K562 (cell line): Measurements from ENCODE around the gene ARF1. TPM values are rescaled to one million over a fixed set of nuclear protein-coding genes. Genes with fewer than 3 reads are reported as not detected.

Experiments used
- ATF7 ChIP-seq: fragments of 450-650 bp; IDR thresholded peaks from 2 replicates; pipeline ENCODE4 v1.7.1; 2014; ENCODE audit warnings: mild to moderate bottlenecking, moderate library complexity
- GABPB1 ChIP-seq: sonication (generic); formaldehyde crosslinking; IDR thresholded peaks from 2 replicates; pipeline ENCODE4 v1.8.0; 2022; ENCODE audit warnings: mild to moderate bottlenecking, missing genetic modification reagents
- MAZ ChIP-seq, 2 experiments: fragments of 450-650 bp in 1 of 2; sonication (generic) in 1 of 2; formaldehyde crosslinking; IDR thresholded peaks in 1 of 2; conservative IDR thresholded peaks in 1 of 2; 2 replicates each; pipeline versions ENCODE4 v1.4.0 to v1.5.0; 2020; ENCODE audit warnings: mild to moderate bottlenecking in 1 of 2, missing genetic modification reagents in 1 of 2
- PHF21A ChIP-seq: fragments of 450-650 bp; IDR thresholded peaks from 2 replicates; pipeline ENCODE4 v1.6.1; 2017; ENCODE audit warnings: low read depth, borderline replicate concordance
- SAP30 ChIP-seq: fragments of 200-600 bp; sonication (generic); IDR thresholded peaks from 2 replicates; pipeline ENCODE4 v1.6.1; 2012; ENCODE audit warnings: borderline replicate concordance, low read depth, mild to moderate bottlenecking, moderate library complexity, low read length, control low read depth, inconsistent platforms; ENCODE audit not compliant: insufficient read depth, poor library complexity, severe bottlenecking
- YY1 ChIP-seq, 3 experiments: IDR thresholded peaks; 2 replicates each; pipeline ENCODE4 v1.6.1; 2011; ENCODE audit warnings: low read length in 2 of 3, mild to moderate bottlenecking in 2 of 3, moderate library complexity in 2 of 3, borderline replicate concordance in 1 of 3, control low read depth in 1 of 3, low read depth in 1 of 3; ENCODE audit not compliant: insufficient read depth in 3 of 3, insufficient replicate concordance in 2 of 3, control insufficient read depth in 1 of 3, insufficient read length in 1 of 3; ENCODE audit errors: extremely low read depth in 1 of 3
- polyA plus RNA-seq, 8 experiments: library from polyadenylated mRNA; depleted of rRNA in 4 of 8; stranded (reverse) in 5 of 8; unstranded in 3 of 8; fragments of >200 nt; fragmentation: Nextera tagmentation in 2 of 8; fragmentation: Illumina TruSeq in 1 of 8; extraction: Ambion mirVana in 2 of 8; extraction: Trizol in 1 of 8; gene quantifications; 2 replicates each; pipeline versions ENCODE4 v1.2.1 to v1.2.3, GENCODE V29; 2011 to 2014; ENCODE audit warnings: inconsistent platforms in 1 of 8, missing spikeins in 1 of 8
- total RNA-seq, 7 experiments: library from RNA; depleted of rRNA in 6 of 7; stranded (reverse); fragments of >200 nt in 6 of 7; fragmentation: Illumina TruSeq in 2 of 7; extraction: Trizol in 2 of 7; gene quantifications; 2 replicates each; pipeline versions ENCODE4 v1.2.1 to v1.2.3, GENCODE V29; 2011 to 2021; ENCODE audit warnings: low replicate concordance in 1 of 7
- TF ChIP-seq, protein P1 (sequence below): sonication (generic); formaldehyde crosslinking; IDR thresholded peaks from 2 replicates; pipeline ENCODE4 v1.8.0; 2022; ENCODE audit warnings: mild to moderate bottlenecking, missing genetic modification reagents
- TF ChIP-seq, protein P2 (sequence below): sonication (generic); formaldehyde crosslinking; IDR thresholded peaks from 2 replicates; pipeline ENCODE4 v1.8.0; 2022; ENCODE audit warnings: mild to moderate bottlenecking, missing genetic modification reagents, borderline replicate concordance
- TF ChIP-seq, protein P3 (sequence below): fragments of 250-450 bp; sonication (Bioruptor Pico); IDR thresholded peaks from 2 replicates; pipeline ENCODE4 v1.4.0; 2020
- TF ChIP-seq, protein P4 (sequence below): IDR thresholded peaks from 2 replicates; pipeline ENCODE4 v1.6.1; 2014; ENCODE audit warnings: antibody characterized with exemption
- TF ChIP-seq, protein P5 (sequence below): fragments of 250-450 bp; sonication (Bioruptor Pico); IDR thresholded peaks from 2 replicates; pipeline ENCODE4 v1.4.0; 2020; ENCODE audit warnings: mild to moderate bottlenecking, moderate library complexity, borderline replicate concordance

Gene ARF1
- total and polyA plus RNA-seq, 9 of the 15 experiments (the other 6 are each of a cell fraction or from before 2014, with no cell fraction given): 69.8 to 593 (median 325) TPM

DNA sequence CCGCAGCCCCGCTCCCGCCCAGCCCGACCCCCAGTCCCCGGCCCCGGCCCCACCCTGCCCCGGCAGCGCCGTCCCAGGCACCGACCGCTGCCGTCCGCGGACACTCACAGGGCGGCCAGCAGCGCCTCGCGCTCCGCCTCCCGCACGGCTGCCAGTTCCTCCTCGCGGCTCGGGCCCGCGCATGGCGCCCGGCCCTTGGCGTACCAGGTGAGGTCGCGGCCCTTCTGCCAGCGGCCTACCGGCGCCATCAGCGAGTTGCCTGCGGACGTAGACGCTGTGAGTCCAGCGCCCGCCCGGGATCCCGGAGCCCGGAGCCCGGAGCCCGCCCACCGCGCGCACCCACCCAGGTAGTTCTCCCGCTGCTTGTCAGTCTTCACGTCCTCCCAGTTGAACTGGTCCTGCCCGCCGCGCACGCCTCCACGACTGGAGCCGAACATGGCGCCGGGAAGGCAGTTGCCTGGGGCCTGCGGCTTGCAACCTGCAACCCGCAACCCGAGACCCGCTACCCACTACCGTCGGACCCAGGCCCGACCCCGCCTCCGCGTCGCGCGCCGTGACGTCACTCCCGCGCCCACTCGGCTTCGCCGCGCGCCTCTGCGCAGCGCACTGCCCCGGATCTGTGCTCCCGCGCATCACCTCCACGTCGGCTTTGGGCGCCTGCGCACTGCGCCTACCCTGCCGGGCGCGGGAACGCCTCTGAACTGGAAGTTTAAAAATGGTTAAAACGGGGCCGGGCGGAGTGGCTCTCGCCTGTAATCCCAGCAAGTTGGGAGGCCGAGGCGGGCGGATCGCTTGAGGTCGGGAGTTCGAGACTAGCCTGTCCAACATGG lies 20.5 kb downstream of the ARF1 start, which contains the start of gene C1orf35 (continued):
- TF ChIP-seq, protein P1, sequence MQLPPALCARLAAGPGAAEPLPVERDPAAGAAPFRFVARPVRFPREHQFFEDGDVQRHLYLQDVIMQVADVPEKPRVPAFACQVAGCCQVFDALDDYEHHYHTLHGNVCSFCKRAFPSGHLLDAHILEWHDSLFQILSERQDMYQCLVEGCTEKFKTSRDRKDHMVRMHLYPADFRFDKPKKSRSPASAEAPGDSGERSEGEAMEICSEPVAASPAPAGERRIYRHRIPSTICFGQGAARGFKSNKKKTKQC (CRISPR knock-in tag): peak; percentile 83
- peak; percentile 83 to 93 for TF ChIP-seq MAZ (CRISPR knock-in tag; conservative IDR thresholded peaks at IDR 0.05 in 1 of 2, IDR thresholded peaks at IDR 0.05 in 1 of 2)
- TF ChIP-seq GABPB1: peak; percentile 77; the same call in 1 of the 2 replicates
- TF ChIP-seq, protein P2, sequence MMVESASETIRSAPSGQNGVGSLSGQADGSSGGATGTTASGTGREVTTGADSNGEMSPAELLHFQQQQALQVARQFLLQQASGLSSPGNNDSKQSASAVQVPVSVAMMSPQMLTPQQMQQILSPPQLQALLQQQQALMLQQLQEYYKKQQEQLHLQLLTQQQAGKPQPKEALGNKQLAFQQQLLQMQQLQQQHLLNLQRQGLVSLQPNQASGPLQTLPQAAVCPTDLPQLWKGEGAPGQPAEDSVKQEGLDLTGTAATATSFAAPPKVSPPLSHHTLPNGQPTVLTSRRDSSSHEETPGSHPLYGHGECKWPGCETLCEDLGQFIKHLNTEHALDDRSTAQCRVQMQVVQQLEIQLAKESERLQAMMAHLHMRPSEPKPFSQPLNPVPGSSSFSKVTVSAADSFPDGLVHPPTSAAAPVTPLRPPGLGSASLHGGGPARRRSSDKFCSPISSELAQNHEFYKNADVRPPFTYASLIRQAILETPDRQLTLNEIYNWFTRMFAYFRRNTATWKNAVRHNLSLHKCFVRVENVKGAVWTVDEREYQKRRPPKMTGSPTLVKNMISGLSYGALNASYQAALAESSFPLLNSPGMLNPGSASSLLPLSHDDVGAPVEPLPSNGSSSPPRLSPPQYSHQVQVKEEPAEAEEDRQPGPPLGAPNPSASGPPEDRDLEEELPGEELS (CRISPR knock-in tag): peak; percentile 81; the same call in 1 of the 2 replicates
- peak; percentile 13 to 77 (median 63) for TF ChIP-seq YY1 (IDR thresholded peaks at IDR 0.05; ENCODE audit: borderline replicate concordance in 1 of 3, control insufficient read depth in 1 of 3, extremely low read depth in 1 of 3, insufficient read depth in 3 of 3, insufficient read length in 1 of 3, insufficient replicate concordance in 2 of 3, low read depth in 1 of 3, low read length in 2 of 3)
- TF ChIP-seq ATF7: peak; percentile 98
- TF ChIP-seq, protein P3, sequence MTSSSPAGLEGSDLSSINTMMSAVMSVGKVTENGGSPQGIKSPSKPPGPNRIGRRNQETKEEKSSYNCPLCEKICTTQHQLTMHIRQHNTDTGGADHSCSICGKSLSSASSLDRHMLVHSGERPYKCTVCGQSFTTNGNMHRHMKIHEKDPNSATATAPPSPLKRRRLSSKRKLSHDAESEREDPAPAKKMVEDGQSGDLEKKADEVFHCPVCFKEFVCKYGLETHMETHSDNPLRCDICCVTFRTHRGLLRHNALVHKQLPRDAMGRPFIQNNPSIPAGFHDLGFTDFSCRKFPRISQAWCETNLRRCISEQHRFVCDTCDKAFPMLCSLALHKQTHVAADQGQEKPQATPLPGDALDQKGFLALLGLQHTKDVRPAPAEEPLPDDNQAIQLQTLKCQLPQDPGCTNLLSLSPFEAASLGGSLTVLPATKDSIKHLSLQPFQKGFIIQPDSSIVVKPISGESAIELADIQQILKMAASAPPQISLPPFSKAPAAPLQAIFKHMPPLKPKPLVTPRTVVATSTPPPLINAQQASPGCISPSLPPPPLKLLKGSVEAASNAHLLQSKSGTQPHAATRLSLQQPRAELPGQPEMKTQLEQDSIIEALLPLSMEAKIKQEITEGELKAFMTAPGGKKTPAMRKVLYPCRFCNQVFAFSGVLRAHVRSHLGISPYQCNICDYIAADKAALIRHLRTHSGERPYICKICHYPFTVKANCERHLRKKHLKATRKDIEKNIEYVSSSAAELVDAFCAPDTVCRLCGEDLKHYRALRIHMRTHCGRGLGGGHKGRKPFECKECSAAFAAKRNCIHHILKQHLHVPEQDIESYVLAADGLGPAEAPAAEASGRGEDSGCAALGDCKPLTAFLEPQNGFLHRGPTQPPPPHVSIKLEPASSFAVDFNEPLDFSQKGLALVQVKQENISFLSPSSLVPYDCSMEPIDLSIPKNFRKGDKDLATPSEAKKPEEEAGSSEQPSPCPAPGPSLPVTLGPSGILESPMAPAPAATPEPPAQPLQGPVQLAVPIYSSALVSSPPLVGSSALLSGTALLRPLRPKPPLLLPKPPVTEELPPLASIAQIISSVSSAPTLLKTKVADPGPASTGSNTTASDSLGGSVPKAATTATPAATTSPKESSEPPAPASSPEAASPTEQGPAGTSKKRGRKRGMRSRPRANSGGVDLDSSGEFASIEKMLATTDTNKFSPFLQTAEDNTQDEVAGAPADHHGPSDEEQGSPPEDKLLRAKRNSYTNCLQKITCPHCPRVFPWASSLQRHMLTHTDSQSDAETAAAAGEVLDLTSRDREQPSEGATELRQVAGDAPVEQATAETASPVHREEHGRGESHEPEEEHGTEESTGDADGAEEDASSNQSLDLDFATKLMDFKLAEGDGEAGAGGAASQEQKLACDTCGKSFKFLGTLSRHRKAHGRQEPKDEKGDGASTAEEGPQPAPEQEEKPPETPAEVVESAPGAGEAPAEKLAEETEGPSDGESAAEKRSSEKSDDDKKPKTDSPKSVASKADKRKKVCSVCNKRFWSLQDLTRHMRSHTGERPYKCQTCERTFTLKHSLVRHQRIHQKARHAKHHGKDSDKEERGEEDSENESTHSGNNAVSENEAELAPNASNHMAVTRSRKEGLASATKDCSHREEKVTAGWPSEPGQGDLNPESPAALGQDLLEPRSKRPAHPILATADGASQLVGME (CRISPR knock-in tag): no peak
- TF ChIP-seq, protein P4, sequence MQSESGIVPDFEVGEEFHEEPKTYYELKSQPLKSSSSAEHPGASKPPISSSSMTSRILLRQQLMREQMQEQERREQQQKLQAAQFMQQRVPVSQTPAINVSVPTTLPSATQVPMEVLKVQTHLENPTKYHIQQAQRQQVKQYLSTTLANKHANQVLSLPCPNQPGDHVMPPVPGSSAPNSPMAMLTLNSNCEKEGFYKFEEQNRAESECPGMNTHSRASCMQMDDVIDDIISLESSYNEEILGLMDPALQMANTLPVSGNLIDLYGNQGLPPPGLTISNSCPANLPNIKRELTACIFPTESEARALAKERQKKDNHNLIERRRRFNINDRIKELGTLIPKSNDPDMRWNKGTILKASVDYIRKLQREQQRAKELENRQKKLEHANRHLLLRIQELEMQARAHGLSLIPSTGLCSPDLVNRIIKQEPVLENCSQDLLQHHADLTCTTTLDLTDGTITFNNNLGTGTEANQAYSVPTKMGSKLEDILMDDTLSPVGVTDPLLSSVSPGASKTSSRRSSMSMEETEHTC: peak; percentile 56; the same call in 1 of the 2 replicates
- no peak; the same call in 1 of the 2 replicates for TF ChIP-seq PHF21A
- TF ChIP-seq SAP30: peak; percentile 75
- TF ChIP-seq, protein P5, sequence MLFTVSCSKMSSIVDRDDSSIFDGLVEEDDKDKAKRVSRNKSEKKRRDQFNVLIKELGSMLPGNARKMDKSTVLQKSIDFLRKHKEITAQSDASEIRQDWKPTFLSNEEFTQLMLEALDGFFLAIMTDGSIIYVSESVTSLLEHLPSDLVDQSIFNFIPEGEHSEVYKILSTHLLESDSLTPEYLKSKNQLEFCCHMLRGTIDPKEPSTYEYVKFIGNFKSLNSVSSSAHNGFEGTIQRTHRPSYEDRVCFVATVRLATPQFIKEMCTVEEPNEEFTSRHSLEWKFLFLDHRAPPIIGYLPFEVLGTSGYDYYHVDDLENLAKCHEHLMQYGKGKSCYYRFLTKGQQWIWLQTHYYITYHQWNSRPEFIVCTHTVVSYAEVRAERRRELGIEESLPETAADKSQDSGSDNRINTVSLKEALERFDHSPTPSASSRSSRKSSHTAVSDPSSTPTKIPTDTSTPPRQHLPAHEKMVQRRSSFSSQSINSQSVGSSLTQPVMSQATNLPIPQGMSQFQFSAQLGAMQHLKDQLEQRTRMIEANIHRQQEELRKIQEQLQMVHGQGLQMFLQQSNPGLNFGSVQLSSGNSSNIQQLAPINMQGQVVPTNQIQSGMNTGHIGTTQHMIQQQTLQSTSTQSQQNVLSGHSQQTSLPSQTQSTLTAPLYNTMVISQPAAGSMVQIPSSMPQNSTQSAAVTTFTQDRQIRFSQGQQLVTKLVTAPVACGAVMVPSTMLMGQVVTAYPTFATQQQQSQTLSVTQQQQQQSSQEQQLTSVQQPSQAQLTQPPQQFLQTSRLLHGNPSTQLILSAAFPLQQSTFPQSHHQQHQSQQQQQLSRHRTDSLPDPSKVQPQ (CRISPR knock-in tag): no peak
